Activated CD8-positive, alpha-beta memory T cell treated with anti-CD3 and anti-CD28 coated beads for 1 hour (primary cell): ENCODE results near the gene REEP2.
A peak's percentile ranks its signal among the peaks of the same experiment; 100 is the strongest.
"Not testable (repeated sequence)": the region's sequence is repeated elsewhere in the genome, so short reads cannot be mapped to it uniquely, and the experiment has no call there.

Experiments
- DNase-seq, 2 donors: peaks; one replicate each; pipeline ENCODE4 v3.0.0-alpha.2; 2020; ENCODE audit warnings: low read depth in 1 of 2; ENCODE audit errors: extremely low read depth in 1 of 2

The REEP2 gene

GRCh38 chr5:138466125-138466899 lies 27.5 kb downstream of the REEP2 start:
- DNase-seq = no peak

- peak in 1 of 2 donors; percentile 37 for DNase-seq
These were observed 28.2 kb downstream of the REEP2 start for GRCh38 chr5:138466900-138467710.

GRCh38 chr5:138467711-138468132 lies 28.9 kb downstream of the REEP2 start:
- DNase-seq = peak in 1 of 2 donors; percentile 48

- no peak for DNase-seq
These were observed 29.5 kb downstream of the REEP2 start for GRCh38 chr5:138468133-138468965.

GRCh38 chr5:138468966-138469539 lies 30.2 kb downstream of the REEP2 start:
- no peak for DNase-seq

GRCh38 chr5:138469540-138470321 lies 30.9 kb downstream of the REEP2 start:
- peak in 1 of 2 donors; percentile 70 for DNase-seq

GRCh38 chr5:138470322-138471051 lies 31.6 kb downstream of the REEP2 start:
- no peak for DNase-seq

GRCh38 chr5:138471052-138471361 lies 32.1 kb downstream of the REEP2 start:
- no peak for DNase-seq

GRCh38 chr5:138472353-138472752 lies 33.5 kb downstream of the REEP2 start:
- DNase-seq = no peak

GRCh38 chr5:138473151-138473550 lies 34.3 kb downstream of the REEP2 start:
- not testable (repeated sequence) for DNase-seq

GRCh38 chr5:138476918-138477317 lies 38.1 kb downstream of the REEP2 start:
- no peak for DNase-seq

GRCh38 chr5:138482638-138483037 lies 43.8 kb downstream of the REEP2 start:
- DNase-seq = no peak

GRCh38 chr5:138488481-138488945 lies 49.7 kb downstream of the REEP2 start:
- no peak for DNase-seq

- DNase-seq = no peak
These were observed 50.8 kb downstream of the REEP2 start for GRCh38 chr5:138489683-138490061.

GRCh38 chr5:138490648-138491283 lies 51.9 kb downstream of the REEP2 start:
- DNase-seq = no peak

GRCh38 chr5:138491284-138491648 lies 52.4 kb downstream of the REEP2 start:
- no peak for DNase-seq

- DNase-seq = peak in 1 of 2 donors; percentile 78
These were observed 53.1 kb downstream of the REEP2 start for GRCh38 chr5:138491669-138492559.

- DNase-seq = no peak
These were observed 53.7 kb downstream of the REEP2 start for GRCh38 chr5:138492560-138493045.
